GM18861 (cell line): ENCODE results near the gene TBC1D14.
"Not testable (repeated sequence)": the region's sequence is repeated elsewhere in the genome, so short reads cannot be mapped to it uniquely, and the experiment has no call there.

Source experiments
- ATAC-seq: cut with Tn5 transposase; IDR thresholded peaks from one replicate; pipeline ENCODE4 v1.9.1; 2021; ENCODE audit not compliant: unreplicated experiment

TBC1D14 gene

DNA sequence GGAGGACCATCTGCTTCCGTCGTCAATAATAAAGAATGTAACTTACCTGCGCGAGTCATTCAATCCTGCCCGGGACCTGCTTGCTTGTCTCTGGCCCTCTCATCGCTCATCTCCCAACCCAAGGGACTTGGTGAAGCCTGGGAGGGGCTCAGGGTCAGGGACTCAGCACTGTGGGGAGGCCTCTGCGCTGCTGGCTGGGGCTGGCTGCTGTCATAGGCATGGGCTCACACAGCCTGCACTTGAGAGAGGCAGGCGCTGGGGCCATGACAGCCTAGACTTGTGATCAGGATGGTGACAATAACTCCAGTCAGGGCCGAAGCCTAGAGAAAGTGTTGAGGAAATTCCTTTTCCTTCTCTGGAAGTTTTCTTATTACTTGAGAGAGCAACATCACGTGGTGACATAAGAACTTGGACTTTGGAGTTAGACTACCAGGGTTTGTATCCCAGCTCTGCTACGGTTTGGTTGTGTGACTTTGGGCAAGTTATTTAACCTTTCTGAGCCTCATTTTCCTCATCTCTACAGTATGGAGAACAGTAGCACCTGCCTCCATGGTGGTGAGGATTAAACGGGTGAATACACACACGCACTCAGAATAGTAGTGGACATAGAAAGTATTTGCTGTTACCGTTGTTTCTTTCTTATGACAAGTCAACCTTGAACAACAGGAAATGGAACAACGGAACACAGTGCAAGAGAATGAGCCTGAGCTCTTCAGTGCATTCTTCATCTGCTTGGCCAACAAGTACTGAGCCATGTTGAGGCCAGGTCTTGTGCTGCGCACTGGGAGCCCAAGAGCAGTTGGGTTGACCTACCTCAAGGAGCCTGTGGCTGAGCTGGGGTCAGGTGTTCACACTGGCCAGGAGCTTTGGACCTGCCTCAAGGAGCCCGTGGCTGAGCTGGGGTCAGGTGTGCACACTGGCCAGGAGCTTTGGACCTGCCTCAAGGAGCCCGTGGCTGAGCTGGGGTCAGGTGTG is 60.5 kb downstream of the TBC1D14 start:
- peak; percentile 85 for ATAC-seq

- no peak for ATAC-seq
These were observed 62.1 kb downstream of the TBC1D14 start for GRCh38 chr4:6971536-6972374.

GRCh38 chr4:6972375-6972650 is 62.7 kb downstream of the TBC1D14 start:
- no peak for ATAC-seq

DNA sequence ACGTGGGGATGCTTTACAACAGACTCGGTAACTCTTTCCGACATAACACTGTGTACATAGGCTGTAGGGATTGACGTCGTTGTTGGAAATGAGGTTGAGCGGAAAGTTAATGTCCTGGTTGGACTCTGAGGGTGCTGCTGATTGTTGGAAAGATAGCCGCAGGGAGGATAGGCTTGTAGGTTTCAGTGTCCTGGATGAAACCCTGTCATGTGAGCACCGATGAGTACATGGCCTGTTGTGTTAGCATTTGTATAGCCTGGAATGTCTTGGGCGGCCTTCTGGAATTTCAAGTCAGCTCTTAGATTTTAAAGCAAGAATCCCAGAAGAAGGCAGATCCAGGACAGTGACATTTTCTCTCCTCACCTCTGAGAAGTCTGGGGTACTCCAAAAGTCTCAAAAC is 63.3 kb downstream of the TBC1D14 start:
- no peak for ATAC-seq

DNA sequence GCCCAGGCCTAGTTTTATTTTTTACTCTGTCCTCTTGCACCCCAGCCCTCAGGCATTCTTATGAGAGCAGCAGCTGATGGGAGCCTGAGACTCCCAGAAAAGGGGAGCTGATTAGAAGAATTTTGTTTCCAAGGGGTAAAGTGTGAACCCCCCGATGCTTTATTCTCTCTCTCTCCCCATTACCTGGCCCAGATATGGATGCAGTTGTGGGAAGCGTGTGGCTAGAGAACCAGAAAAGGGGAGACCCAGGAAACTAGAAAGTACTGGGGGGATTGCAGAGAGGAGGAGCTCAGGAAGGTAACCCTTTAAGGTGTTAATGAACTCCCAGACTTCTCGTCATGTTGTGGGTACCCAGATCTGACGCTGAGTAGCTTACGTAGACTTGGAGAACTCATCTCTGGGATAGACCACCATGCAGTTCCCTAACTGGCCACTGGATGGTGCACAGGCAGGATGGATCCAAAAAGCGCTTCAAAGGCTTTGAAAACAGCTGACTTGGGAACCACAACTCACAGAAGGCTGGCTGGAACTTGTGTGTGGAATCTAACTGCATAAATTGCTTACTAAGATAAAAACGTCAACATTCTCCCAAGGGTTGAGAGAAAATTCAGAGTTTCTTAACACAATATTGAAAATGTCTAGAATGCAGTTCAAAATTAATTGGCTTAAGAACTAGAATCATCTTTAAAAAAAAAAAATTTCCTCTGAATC is 64.7 kb downstream of the TBC1D14 start:
- ATAC-seq: no peak

- not testable (repeated sequence) for ATAC-seq
These were observed 68.2 kb downstream of the TBC1D14 start for GRCh38 chr4:6977846-6978245.

GRCh38 chr4:6983544-6984142 is 74.0 kb downstream of the TBC1D14 start:
- no peak for ATAC-seq

GRCh38 chr4:6984612-6985425 is 75.2 kb downstream of the TBC1D14 start:
- no peak for ATAC-seq

GRCh38 chr4:6986072-6986780 is 76.6 kb downstream of the TBC1D14 start:
- peak; percentile 25 for ATAC-seq

DNA sequence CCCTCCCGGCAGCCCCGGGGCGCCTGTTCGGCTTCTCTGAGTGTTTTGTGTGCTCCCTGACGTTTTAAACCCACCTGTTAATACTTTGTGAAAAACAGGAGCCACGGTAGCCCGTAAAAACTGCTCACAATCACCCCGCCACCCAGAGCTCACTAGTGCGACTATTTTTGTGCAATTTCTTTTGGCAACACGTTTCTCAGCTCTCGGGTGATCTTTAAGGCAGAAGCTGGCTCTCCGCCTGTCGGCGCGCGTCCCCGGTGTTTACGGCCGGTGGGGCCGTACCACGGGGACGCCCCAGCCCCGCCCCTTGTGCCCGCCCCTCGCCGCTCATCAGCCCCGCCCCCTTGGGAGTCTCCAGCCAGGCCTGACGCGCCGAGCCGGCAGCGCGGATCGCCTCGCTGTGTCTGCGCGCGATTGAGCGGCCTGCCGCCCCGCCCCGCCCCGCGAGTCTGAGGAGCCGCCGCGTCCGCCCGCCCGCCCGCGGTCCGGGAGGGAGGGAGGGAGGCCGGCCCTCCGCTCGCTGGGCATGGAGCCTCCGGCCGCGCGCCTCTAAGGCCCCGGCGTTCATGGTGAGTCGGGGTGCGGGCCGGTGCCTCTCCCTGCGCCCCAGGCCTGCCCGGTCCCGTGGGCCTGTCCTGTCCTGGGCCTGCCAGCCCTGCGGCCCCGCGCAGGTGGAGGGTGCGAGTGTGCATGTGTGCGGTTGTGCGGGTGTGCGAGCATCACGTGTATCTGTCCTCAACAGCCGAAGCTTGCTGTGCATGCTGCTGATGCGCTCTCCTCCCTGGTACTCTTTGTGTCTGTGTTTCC is 77.4 kb downstream of the TBC1D14 start:
- ATAC-seq: peak; percentile 61

GRCh38 chr4:6987588-6987961 is 77.9 kb downstream of the TBC1D14 start:
- peak; percentile 5 for ATAC-seq

DNA sequence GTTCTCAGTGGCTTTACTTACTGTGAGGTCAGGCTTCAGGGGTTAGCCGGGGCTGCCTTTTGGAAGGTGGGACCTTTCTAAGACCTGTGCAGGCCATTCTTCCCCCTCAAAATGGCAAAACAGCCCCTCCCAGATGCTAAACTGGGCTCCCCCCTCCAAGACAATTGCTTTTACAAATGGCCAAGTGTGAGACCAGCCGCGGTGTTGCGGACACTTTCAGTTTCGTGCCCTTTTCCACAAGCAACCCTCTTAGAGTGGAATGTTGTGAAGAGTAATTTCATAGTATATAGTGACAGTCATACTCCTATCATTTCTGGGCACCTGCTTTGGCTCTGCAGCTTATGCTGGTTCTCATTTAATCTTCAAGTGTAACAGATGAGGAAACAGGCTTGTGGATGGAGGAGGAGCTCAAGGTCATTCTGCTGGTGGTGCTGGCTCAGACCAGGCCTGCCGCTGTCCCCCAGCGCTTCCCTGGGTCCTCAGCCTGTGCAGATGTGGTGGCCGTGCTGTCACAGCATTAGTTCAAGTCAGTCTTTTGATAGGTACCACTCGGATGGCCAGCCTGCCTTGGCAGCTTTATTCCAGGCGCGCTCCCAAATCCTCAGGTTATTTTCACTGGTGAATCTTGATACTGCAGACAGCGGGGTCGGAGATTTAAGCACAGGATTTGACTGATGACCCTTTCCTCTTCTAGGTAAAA is 78.5 kb downstream of the TBC1D14 start:
- no peak for ATAC-seq

DNA sequence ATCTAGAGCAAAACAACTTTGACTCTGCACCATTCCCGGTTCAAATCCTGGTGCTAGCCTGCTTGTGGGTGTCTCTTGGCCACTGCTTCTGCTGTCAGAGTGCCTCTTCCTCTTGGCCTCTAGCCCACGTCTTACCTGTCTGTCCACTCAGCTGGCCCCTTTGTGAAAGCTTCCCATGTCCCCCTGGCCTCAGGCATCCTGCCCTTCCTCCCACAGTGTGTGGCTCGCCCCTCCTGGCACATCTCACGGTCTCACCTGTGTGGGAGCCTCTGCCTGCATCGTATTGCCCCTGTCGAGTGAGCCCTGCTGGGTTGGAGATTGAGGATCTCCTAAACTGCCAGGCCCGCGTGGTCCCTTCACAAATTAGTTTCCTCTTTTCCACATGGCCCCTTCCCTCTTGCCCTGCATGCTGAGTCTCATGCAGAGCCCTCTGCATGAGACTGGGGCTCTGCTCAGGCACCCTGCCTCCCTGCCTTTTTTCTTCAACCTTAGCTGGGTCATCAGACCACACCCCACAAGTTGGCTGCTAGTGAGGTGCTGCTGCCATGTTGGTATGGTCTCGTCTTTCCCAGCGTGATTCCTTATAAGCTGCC is 79.8 kb downstream of the TBC1D14 start:
- no peak for ATAC-seq

- no peak for ATAC-seq
These were observed 81.0 kb downstream of the TBC1D14 start for GRCh38 chr4:6990661-6991060.

DNA sequence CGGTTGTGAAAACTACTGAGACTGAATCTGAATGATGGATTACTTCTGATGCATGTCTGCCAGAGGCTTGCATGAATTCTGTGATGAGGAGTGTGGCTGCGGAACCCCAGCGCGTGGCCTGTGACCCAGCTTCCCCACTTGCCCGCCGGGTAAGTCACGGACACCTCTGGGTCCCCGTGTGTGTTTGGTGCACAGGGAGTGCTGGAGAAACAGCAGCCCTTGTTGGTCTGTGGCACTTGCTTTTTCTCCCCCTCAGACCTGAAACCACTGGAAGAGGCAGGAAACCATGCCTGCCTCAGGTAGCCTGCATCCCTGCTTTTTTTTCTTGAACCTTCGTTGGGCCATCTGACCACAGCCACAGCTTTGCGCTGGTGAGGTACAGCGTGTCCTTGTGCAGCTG is 81.6 kb downstream of the TBC1D14 start:
- ATAC-seq: no peak

GRCh38 chr4:6991771-6992557 is 82.3 kb downstream of the TBC1D14 start:
- no peak for ATAC-seq
